Measurements from ENCODE around the gene CMTM3. TPM values are rescaled to one million over a fixed set of nuclear protein-coding genes. Genes with fewer than 3 reads are reported as not detected.

The CMTM3 gene
- total RNA-seq, 1 donor from 2014 or later: 18.3 TPM

- no peak overlapping the region for H3K4me3 Mint-ChIP-seq
- H3K9me3 Mint-ChIP-seq: no peaks in the 10 kb centered on the region
- no peak overlapping the region for H3K27ac Mint-ChIP-seq
Observed at GRCh38 chr16:66635406-66635805, 30.9 kb downstream of the CMTM3 start.

GRCh38 chr16:66636199-66636598, 31.7 kb downstream of the CMTM3 start:
- Histone ChIP-seq H3K9me3 (ENCODE audit: low read depth) (no peaks in the 10 kb centered on the region), H3K79me2 (ENCODE audit: low read depth) (no peaks in the 10 kb centered on the region), H4K20me1 (ENCODE audit: low read depth) (no peaks in the 10 kb centered on the region), H3F3A (ENCODE audit: low read depth) (no peaks in the 10 kb centered on the region), H3K9ac (no peak overlapping the region), H2AFZ (replicated peaks) (no peak overlapping the region), H3K4me3 (no peak overlapping the region), H3K36me3 (no peaks in the 10 kb centered on the region), H3K4me2 (no peak overlapping the region), H3K4me1 (no peaks in the 10 kb centered on the region), H3K27ac (no peak overlapping the region), H3K27me3 (no peaks in the 10 kb centered on the region)
- peaks cover 5% of the 10 kb centered on the region for H3K27me3 Mint-ChIP-seq (ENCODE audit: insufficient read depth, low read depth)
- peaks cover 9% of the 10 kb centered on the region for H3K36me3 Mint-ChIP-seq
- H3K27ac Mint-ChIP-seq: no peak overlapping the region
- H3K4me1 Mint-ChIP-seq: no peaks in the 10 kb centered on the region
- no peak for TF ChIP-seq EZH2 (IDR thresholded peaks at IDR 0.05)
- no peak for TF ChIP-seq EZH2phosphoT487 (IDR thresholded peaks at IDR 0.05)
- TF ChIP-seq CTCF (IDR thresholded peaks at IDR 0.05): no peak
- H3K4me3 Mint-ChIP-seq: no peak overlapping the region
- no peak for DNase-seq (ENCODE audit: low spot score)
- no peaks in the 10 kb centered on the region for H3K9me3 Mint-ChIP-seq

More at GRCh38 chr16:66635406-66635805, 30.9 kb downstream of the CMTM3 start:
- no peaks in the 10 kb centered on the region for H3K4me1 ChIP-seq
- H3K36me3 ChIP-seq: no peaks in the 10 kb centered on the region
- DNase-seq (ENCODE audit: low spot score): no peak
- TF ChIP-seq EZH2phosphoT487 (IDR thresholded peaks at IDR 0.05) (no peak), CTCF (IDR thresholded peaks at IDR 0.05) (no peak), EZH2 (IDR thresholded peaks at IDR 0.05) (no peak)
- H3K4me2 ChIP-seq: no peak overlapping the region
- H3K27me3 ChIP-seq: no peaks in the 10 kb centered on the region
- H4K20me1 ChIP-seq (ENCODE audit: low read depth): no peaks in the 10 kb centered on the region
- no peak overlapping the region for H3K4me3 ChIP-seq
- H3K9me3 ChIP-seq (ENCODE audit: low read depth): no peaks in the 10 kb centered on the region
- H3F3A ChIP-seq (ENCODE audit: low read depth): no peaks in the 10 kb centered on the region
- H3K79me2 ChIP-seq (ENCODE audit: low read depth): no peaks in the 10 kb centered on the region
- Mint-ChIP-seq H3K36me3 (peaks cover 9% of the 10 kb centered on the region), H3K27me3 (ENCODE audit: insufficient read depth, low read depth) (peaks cover 5% of the 10 kb centered on the region), H3K4me1 (no peaks in the 10 kb centered on the region)
- no peak overlapping the region for H2AFZ ChIP-seq (replicated peaks)
- H3K9ac ChIP-seq: no peak overlapping the region
- H3K27ac ChIP-seq: no peak overlapping the region

- Histone ChIP-seq H3K4me3 (no peak overlapping the region), H3K9me3 (ENCODE audit: low read depth) (no peaks in the 10 kb centered on the region), H3K9ac (no peak overlapping the region), H3K36me3 (no peaks in the 10 kb centered on the region), H3K79me2 (ENCODE audit: low read depth) (no peaks in the 10 kb centered on the region), H3K4me1 (no peaks in the 10 kb centered on the region), H3K27ac (no peak overlapping the region), H3K4me2 (no peak overlapping the region), H4K20me1 (ENCODE audit: low read depth) (no peaks in the 10 kb centered on the region), H3F3A (ENCODE audit: low read depth) (no peaks in the 10 kb centered on the region), H3K27me3 (no peaks in the 10 kb centered on the region), H2AFZ (replicated peaks) (no peak overlapping the region)
- Mint-ChIP-seq H3K9me3 (no peaks in the 10 kb centered on the region), H3K4me3 (no peak overlapping the region), H3K27me3 (ENCODE audit: insufficient read depth, low read depth) (peaks cover 5% of the 10 kb centered on the region), H3K27ac (no peak overlapping the region), H3K36me3 (peaks cover 2% of the 10 kb centered on the region), H3K4me1 (no peaks in the 10 kb centered on the region)
- TF ChIP-seq EZH2phosphoT487 (IDR thresholded peaks at IDR 0.05) (no peak), CTCF (IDR thresholded peaks at IDR 0.05) (no peak), EZH2 (IDR thresholded peaks at IDR 0.05) (no peak)
- DNase-seq (ENCODE audit: low spot score): no peak
Observed at GRCh38 chr16:66637806-66638205, 33.3 kb downstream of the CMTM3 start.
